ENCODE data around the gene OIT3.

GRCh38 chr10:72927485-72927884, 33.9 kb downstream of the OIT3 start:
- TF ChIP-seq CTCF (IDR thresholded peaks at IDR 0.05): no peak
- TF ChIP-seq POLR2A (IDR thresholded peaks at IDR 0.05): no peak

Measured in testis (tissue), 2 donors.